Neural progenitor cell (in vitro differentiated cells): ENCODE data around the gene ITPR1. TPM values are rescaled to one million over a fixed set of nuclear protein-coding genes. Genes with fewer than 3 reads are reported as not detected.
A peak's percentile ranks its signal among the peaks of the same experiment; 100 is the strongest.

Source experiments
- DNase-seq: peaks from one replicate; pipeline ENCODE4 v3.0.0-alpha.2; 2016; ENCODE audit warnings: low spot score
- H2AFZ ChIP-seq: fragments of 200-600 bp; sonication (generic); replicated peaks from 2 replicates; pipeline ENCODE4 v1.6.1; 2016; ENCODE audit warnings: antibody characterized with exemption
- H3F3A ChIP-seq: fragments of 200-600 bp; sonication (generic); 2 replicates; pipeline ENCODE4 v1.6.1; 2016; ENCODE audit warnings: antibody characterized with exemption, low read depth
- H3K27ac ChIP-seq: fragments of 200-600 bp; sonication (generic); 2 replicates; pipeline ENCODE4 v1.5.1; 2016; ENCODE audit warnings: mild to moderate bottlenecking
- H3K27me3 ChIP-seq: fragments of 200-600 bp; sonication (generic); 2 replicates; pipeline ENCODE4 v1.6.1; 2016; ENCODE audit warnings: mild to moderate bottlenecking, moderate library complexity
- H3K36me3 ChIP-seq: fragments of 200-600 bp; sonication (generic); 2 replicates; pipeline ENCODE4 v1.5.1; 2016
- H3K4me1 ChIP-seq: fragments of 200-600 bp; sonication (generic); 2 replicates; pipeline ENCODE4 v1.6.1; 2016; ENCODE audit warnings: mixed run types
- H3K4me2 ChIP-seq: fragments of 200-600 bp; sonication (generic); 2 replicates; pipeline ENCODE4 v1.6.1; 2016
- H3K4me3 ChIP-seq: fragments of 200-600 bp; sonication (generic); 2 replicates; pipeline ENCODE4 v1.5.1; 2016
- H3K79me2 ChIP-seq: fragments of 200-600 bp; sonication (generic); 2 replicates; pipeline ENCODE4 v1.6.1; 2016; ENCODE audit warnings: low read depth
- H3K9ac ChIP-seq: fragments of 200-600 bp; sonication (generic); 2 replicates; pipeline ENCODE4 v1.6.1; 2016
- H3K9me3 ChIP-seq: fragments of 200-600 bp; sonication (generic); 2 replicates; pipeline ENCODE4 v1.5.1; 2016; ENCODE audit warnings: low read depth
- H4K20me1 ChIP-seq: fragments of 200-600 bp; sonication (generic); 2 replicates; pipeline ENCODE4 v1.6.1; 2016; ENCODE audit warnings: low read depth
- H3K27ac Mint-ChIP-seq: 3 replicates; pipeline ENCODE4 v1.8.0; 2021; ENCODE audit warnings: mixed read lengths
- H3K27me3 Mint-ChIP-seq: 2 replicates; pipeline ENCODE4 v1.8.0; 2022; ENCODE audit warnings: low read depth, mild to moderate bottlenecking, inconsistent platforms, moderate library complexity, mixed read lengths; ENCODE audit not compliant: insufficient read depth
- H3K36me3 Mint-ChIP-seq: 3 replicates; pipeline ENCODE4 v1.8.0; 2021; ENCODE audit warnings: mixed read lengths
- H3K4me1 Mint-ChIP-seq: 3 replicates; pipeline ENCODE4 v1.8.0; 2021; ENCODE audit warnings: mixed read lengths
- H3K4me3 Mint-ChIP-seq: 3 replicates; pipeline ENCODE4 v1.8.0; 2021; ENCODE audit warnings: mild to moderate bottlenecking, moderate library complexity, mixed read lengths
- H3K9me3 Mint-ChIP-seq: 3 replicates; pipeline ENCODE4 v1.8.0; 2020; ENCODE audit warnings: mixed read lengths
- EZH2 ChIP-seq: fragments of 200-600 bp; sonication (generic); IDR thresholded peaks from 2 replicates; pipeline ENCODE4 v1.6.1; 2017; ENCODE audit warnings: antibody characterized with exemption, mild to moderate bottlenecking, moderate library complexity
- EZH2phosphoT487 ChIP-seq: fragments of 200-600 bp; sonication (generic); IDR thresholded peaks from 2 replicates; pipeline ENCODE4 v1.6.1; 2017; ENCODE audit warnings: antibody characterized with exemption
- total RNA-seq: library from RNA; depleted of rRNA; stranded (reverse); fragments of >200 nt; gene quantifications from 2 replicates; pipeline ENCODE4 v1.2.3, GENCODE V29; 2015; ENCODE audit warnings: low replicate concordance
- TF ChIP-seq, protein P1 (sequence below): fragments of 200-600 bp; sonication (generic); IDR thresholded peaks from 2 replicates; pipeline ENCODE4 v1.5.1; 2017; ENCODE audit warnings: antibody characterized with exemption, mild to moderate bottlenecking

ITPR1 gene
- total RNA-seq, 1 donor from 2014 or later = 5.0 TPM

- Histone ChIP-seq H2AFZ (peak overlapping the region; percentile 97), H3K9me3 (no peaks in the 10 kb centered on the region), H3K36me3 (no peaks in the 10 kb centered on the region), H3F3A (peaks cover 8% of the 10 kb centered on the region), H4K20me1 (no peaks in the 10 kb centered on the region), H3K27ac (no peak overlapping the region), H3K4me3 (peak overlapping the region; percentile 73), H3K79me2 (no peaks in the 10 kb centered on the region), H3K4me2 (peak overlapping the region; percentile 98), H3K27me3 (peaks cover 55% of the 10 kb centered on the region), H3K9ac (no peak overlapping the region), H3K4me1 (peaks cover 11% of the 10 kb centered on the region)
- Mint-ChIP-seq H3K9me3 (no peaks in the 10 kb centered on the region), H3K4me1 (peaks cover 16% of the 10 kb centered on the region), H3K27ac (no peak overlapping the region), H3K27me3 (peaks cover 12% of the 10 kb centered on the region), H3K36me3 (no peaks in the 10 kb centered on the region), H3K4me3 (peak overlapping the region; percentile 95)
- peak; percentile 38 for DNase-seq
- TF ChIP-seq, protein P1, sequence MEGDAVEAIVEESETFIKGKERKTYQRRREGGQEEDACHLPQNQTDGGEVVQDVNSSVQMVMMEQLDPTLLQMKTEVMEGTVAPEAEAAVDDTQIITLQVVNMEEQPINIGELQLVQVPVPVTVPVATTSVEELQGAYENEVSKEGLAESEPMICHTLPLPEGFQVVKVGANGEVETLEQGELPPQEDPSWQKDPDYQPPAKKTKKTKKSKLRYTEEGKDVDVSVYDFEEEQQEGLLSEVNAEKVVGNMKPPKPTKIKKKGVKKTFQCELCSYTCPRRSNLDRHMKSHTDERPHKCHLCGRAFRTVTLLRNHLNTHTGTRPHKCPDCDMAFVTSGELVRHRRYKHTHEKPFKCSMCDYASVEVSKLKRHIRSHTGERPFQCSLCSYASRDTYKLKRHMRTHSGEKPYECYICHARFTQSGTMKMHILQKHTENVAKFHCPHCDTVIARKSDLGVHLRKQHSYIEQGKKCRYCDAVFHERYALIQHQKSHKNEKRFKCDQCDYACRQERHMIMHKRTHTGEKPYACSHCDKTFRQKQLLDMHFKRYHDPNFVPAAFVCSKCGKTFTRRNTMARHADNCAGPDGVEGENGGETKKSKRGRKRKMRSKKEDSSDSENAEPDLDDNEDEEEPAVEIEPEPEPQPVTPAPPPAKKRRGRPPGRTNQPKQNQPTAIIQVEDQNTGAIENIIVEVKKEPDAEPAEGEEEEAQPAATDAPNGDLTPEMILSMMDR = no peak
- TF ChIP-seq EZH2 (peak; percentile 9), EZH2phosphoT487 (peak; percentile 10)
Observed at GRCh38 chr3:4493941-4494894, 1.1 kb downstream of the ITPR1 start.

DNA sequence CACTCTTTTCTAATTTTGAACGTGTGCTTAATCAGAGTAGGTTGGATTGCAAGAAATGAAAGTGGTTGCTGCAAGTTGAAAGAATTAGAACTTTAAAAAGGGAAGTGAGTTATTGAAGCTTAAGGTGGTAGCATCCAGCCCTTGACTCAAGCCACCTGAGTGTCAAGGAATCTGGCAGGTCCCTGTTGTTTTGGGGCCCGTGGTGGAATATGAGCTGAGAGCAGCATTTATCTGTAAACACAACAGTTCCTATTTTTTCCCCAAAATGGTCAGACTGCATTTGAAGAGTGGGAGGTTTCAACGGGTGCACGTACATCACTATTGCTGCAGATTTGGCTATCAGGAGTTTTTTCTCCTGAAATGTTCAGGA lies 1.7 kb downstream of the ITPR1 start:
- Histone ChIP-seq H4K20me1 (no peaks in the 10 kb centered on the region), H3K27ac (no peak overlapping the region), H3F3A (peaks cover 8% of the 10 kb centered on the region), H3K4me1 (peaks cover 11% of the 10 kb centered on the region), H3K9ac (no peak overlapping the region), H3K4me2 (no peak overlapping the region), H3K9me3 (no peaks in the 10 kb centered on the region), H3K36me3 (no peaks in the 10 kb centered on the region), H3K79me2 (no peaks in the 10 kb centered on the region), H2AFZ (no peak overlapping the region), H3K4me3 (no peak overlapping the region), H3K27me3 (peaks cover 55% of the 10 kb centered on the region)
- Mint-ChIP-seq H3K27ac (no peak overlapping the region), H3K9me3 (no peaks in the 10 kb centered on the region), H3K4me3 (no peak overlapping the region), H3K4me1 (peaks cover 16% of the 10 kb centered on the region), H3K36me3 (no peaks in the 10 kb centered on the region), H3K27me3 (peaks cover 12% of the 10 kb centered on the region)
- TF ChIP-seq EZH2 (no peak), EZH2phosphoT487 (no peak)
- TF ChIP-seq, protein P1 = no peak
- DNase-seq = no peak

GRCh38 chr3:4495294-4496086 lies 2.3 kb downstream of the ITPR1 start:
- Histone ChIP-seq H2AFZ (no peak overlapping the region), H3K79me2 (no peaks in the 10 kb centered on the region), H3K27me3 (peaks cover 52% of the 10 kb centered on the region), H4K20me1 (no peaks in the 10 kb centered on the region), H3K4me2 (no peak overlapping the region), H3K9ac (no peak overlapping the region), H3K9me3 (no peaks in the 10 kb centered on the region), H3K4me1 (peaks cover 11% of the 10 kb centered on the region), H3F3A (peaks cover 8% of the 10 kb centered on the region), H3K4me3 (no peak overlapping the region), H3K36me3 (no peaks in the 10 kb centered on the region), H3K27ac (no peak overlapping the region)
- H3K27me3 Mint-ChIP-seq = peaks cover 12% of the 10 kb centered on the region
- H3K4me1 Mint-ChIP-seq = peaks cover 16% of the 10 kb centered on the region
- no peak overlapping the region for H3K27ac Mint-ChIP-seq
- no peak for DNase-seq
- TF ChIP-seq, protein P1 = no peak
- TF ChIP-seq EZH2phosphoT487 = no peak
- TF ChIP-seq EZH2 = no peak
- H3K36me3 Mint-ChIP-seq = no peaks in the 10 kb centered on the region
- H3K9me3 Mint-ChIP-seq = no peaks in the 10 kb centered on the region
- H3K4me3 Mint-ChIP-seq = no peak overlapping the region
